HCT116 (cell line): ENCODE data around the gene PLXNB3. TPM values are rescaled to one million over a fixed set of nuclear protein-coding genes. Genes with fewer than 3 reads are reported as not detected.

Source experiments
- ATAC-seq: fragments of 200-7000 bp; cut with Tn5 transposase; 2 replicates; pipeline ENCODE4 v1.9.1; 2020; ENCODE audit warnings: mild to moderate bottlenecking, moderate library complexity
- BruUV-seq: library from RNA; stranded (reverse); fragments of 400-500 nt; replicated peaks from 2 replicates; lab custom pipeline; 2021; lab: Mats Ljungman, UMichigan
- CTCF ChIA-PET: fragments of 300-600 bp; sonication (Branson Sonifier 250); formaldehyde crosslinking; loops from one replicate; lab custom pipeline; 2021; ENCODE audit warnings: antibody characterized with exemption; lab: Charles Lee
- POLR2A ChIA-PET: fragments of 300-600, 350-600 bp; sonication (Branson Sonifier 250); formaldehyde crosslinking; loops from one replicate; lab custom pipeline; 2021; ENCODE audit warnings: antibody characterized with exemption; lab: Charles Lee
- RAD21 ChIA-PET, 2 experiments: fragments of 300-600 bp; sonication (Branson Sonifier 250); formaldehyde crosslinking; loops; one replicate each; lab custom pipeline; 2023; ENCODE audit warnings: low total read pairs in 2 of 2; ENCODE audit not compliant: uncharacterized antibody in 2 of 2, unreplicated experiment in 2 of 2, low non-redundant PET in 1 of 2; lab: Charles Lee
- DNase-seq: peaks from one replicate; pipeline ENCODE4 v3.0.0-alpha.2; 2010; ENCODE audit warnings: low read depth, low spot score
- H2AFZ ChIP-seq: fragments of 200-600 bp; shearing (Covaris generic), sonication (generic); 2 replicates; pipeline ENCODE4 v1.6.1; 2017; ENCODE audit warnings: low read depth, mixed run types, mixed read lengths, antibody characterized with exemption, low read length; ENCODE audit not compliant: poor library complexity, severe bottlenecking
- H3K27ac ChIP-seq: 2 replicates; pipeline ENCODE4 v1.5.1; 2012; ENCODE audit warnings: low read depth, low read length
- H3K27me3 ChIP-seq: fragments of 200-600 bp; sonication (generic); 2 replicates; pipeline ENCODE4 v1.6.1; 2016; ENCODE audit warnings: mixed run types, low read length, mixed read lengths; ENCODE audit not compliant: insufficient read depth
- H3K36me3 ChIP-seq, 2 experiments: fragments of 200-500 bp in 1 of 2; fragments of 200-600 bp in 1 of 2; sonication (Bioruptor generic) in 1 of 2; sonication (generic) in 1 of 2; 2 replicates each; pipeline versions ENCODE4 v1.5.1 to v1.6.1; 2014 to 2016; ENCODE audit warnings: low read length in 2 of 2, inconsistent platforms in 1 of 2, mixed read lengths in 1 of 2, mixed run types in 1 of 2; ENCODE audit not compliant: insufficient read depth in 2 of 2, control insufficient read depth in 1 of 2
- H3K4me1 ChIP-seq, 2 experiments: fragments of 200-600 bp in 1 of 2; sonication (generic) in 1 of 2; 2 replicates each; pipeline versions ENCODE4 v1.5.1 to v1.6.1; 2012 to 2017; ENCODE audit warnings: low read length in 2 of 2, inconsistent platforms in 1 of 2, mild to moderate bottlenecking in 1 of 2, mixed read lengths in 1 of 2, mixed run types in 1 of 2, moderate library complexity in 1 of 2; ENCODE audit not compliant: insufficient read depth in 2 of 2, control insufficient read depth in 1 of 2
- H3K4me2 ChIP-seq: fragments of 200-600 bp; sonication (generic); 2 replicates; pipeline ENCODE4 v1.6.1; 2017; ENCODE audit warnings: mixed run types, low read length, mixed read lengths
- H3K4me3 ChIP-seq, 2 experiments: fragments of 200-600 bp in 1 of 2; sonication (generic) in 1 of 2; replicated peaks in 1 of 2; 2 replicates each; pipeline ENCODE4 v1.5.1; 2011 to 2016; ENCODE audit warnings: low read length in 2 of 2, control low read depth in 1 of 2, low read depth in 1 of 2, mild to moderate bottlenecking in 1 of 2, mixed read lengths in 1 of 2, mixed run types in 1 of 2
- H3K79me2 ChIP-seq: fragments of 200-600 bp; sonication (generic); 2 replicates; pipeline ENCODE4 v1.6.1; 2017; ENCODE audit warnings: mild to moderate bottlenecking, mixed run types, low read length, moderate library complexity, mixed read lengths; ENCODE audit not compliant: insufficient read depth
- H3K9ac ChIP-seq: fragments of 200-600 bp; sonication (generic); 2 replicates; pipeline ENCODE4 v1.6.1; 2016; ENCODE audit warnings: low read length, mixed read lengths
- H3K9me2 ChIP-seq: fragments of 200-600 bp; sonication (generic), shearing (Covaris generic); 2 replicates; pipeline ENCODE4 v1.6.1; 2017; ENCODE audit warnings: mixed run types, mild to moderate bottlenecking, moderate library complexity; ENCODE audit not compliant: insufficient read depth
- H3K9me3 ChIP-seq, 2 experiments: fragments of 200-500 bp in 1 of 2; fragments of 200-600 bp in 1 of 2; sonication (Bioruptor generic) in 1 of 2; sonication (generic) in 1 of 2; 2 replicates each; pipeline ENCODE4 v1.6.1; 2014 to 2017; ENCODE audit warnings: low read length in 2 of 2, mixed read lengths in 2 of 2, inconsistent platforms in 1 of 2, low read depth in 1 of 2, mild to moderate bottlenecking in 1 of 2, mixed run types in 1 of 2, moderate library complexity in 1 of 2; ENCODE audit not compliant: control insufficient read depth in 1 of 2, insufficient read depth in 1 of 2
- H4K20me1 ChIP-seq: fragments of 200-600 bp; sonication (generic), shearing (Covaris generic); 2 replicates; pipeline ENCODE4 v1.6.1; 2017; ENCODE audit warnings: mixed run types, mild to moderate bottlenecking, moderate library complexity; ENCODE audit not compliant: insufficient read depth
- ATF3 ChIP-seq: IDR thresholded peaks from 2 replicates; pipeline ENCODE4 v1.6.1; 2012
- CBX3 ChIP-seq: IDR thresholded peaks from 2 replicates; pipeline ENCODE4 v1.6.1; 2012; ENCODE audit warnings: low read depth
- CEBPB ChIP-seq: IDR thresholded peaks from 2 replicates; pipeline ENCODE4 v1.6.1; 2012; ENCODE audit warnings: low read depth
- EGR1 ChIP-seq: IDR thresholded peaks from 2 replicates; pipeline ENCODE4 v1.6.1; 2012; ENCODE audit warnings: low read depth
- ELF1 ChIP-seq: IDR thresholded peaks from 2 replicates; pipeline ENCODE4 v1.6.1; 2012; ENCODE audit warnings: low read depth, borderline replicate concordance
- EZH2 ChIP-seq: fragments of 200-600 bp; sonication (generic); IDR thresholded peaks from 2 replicates; pipeline ENCODE4 v1.6.1; 2017; ENCODE audit warnings: antibody characterized with exemption, mixed run types
- EZH2phosphoT487 ChIP-seq: fragments of 200-600 bp; IDR thresholded peaks from 2 replicates; pipeline ENCODE4 v1.6.1; 2018; ENCODE audit warnings: antibody characterized with exemption, borderline replicate concordance
- JUND ChIP-seq: IDR thresholded peaks from 2 replicates; pipeline ENCODE4 v1.6.1; 2012
- POLR2A ChIP-seq: IDR thresholded peaks from 2 replicates; pipeline ENCODE4 v1.7.0; 2011; ENCODE audit warnings: borderline replicate concordance; ENCODE audit not compliant: insufficient read depth, insufficient read length; ENCODE audit errors: extremely low read depth
- POLR2AphosphoS5 ChIP-seq: IDR thresholded peaks from 2 replicates; pipeline ENCODE4 v1.6.1; 2011; ENCODE audit warnings: mild to moderate bottlenecking, low read depth, low read length, moderate library complexity
- RAD21 ChIP-seq: IDR thresholded peaks from 2 replicates; pipeline ENCODE4 v1.6.1; 2012; ENCODE audit warnings: low read depth, mild to moderate bottlenecking
- SIN3A ChIP-seq: IDR thresholded peaks from 2 replicates; pipeline ENCODE4 v1.6.1; 2012; ENCODE audit warnings: low read depth
- SP1 ChIP-seq: IDR thresholded peaks from 2 replicates; pipeline ENCODE4 v1.6.1; 2012; ENCODE audit warnings: low read depth
- SRF ChIP-seq: IDR thresholded peaks from 2 replicates; pipeline ENCODE4 v1.6.1; 2012; ENCODE audit warnings: low read depth
- TCF7L2 ChIP-seq: IDR thresholded peaks from 2 replicates; pipeline ENCODE4 v1.7.0; 2011; ENCODE audit warnings: borderline replicate concordance, inconsistent platforms; ENCODE audit not compliant: insufficient read depth, insufficient read length; ENCODE audit errors: extremely low read depth
- YY1 ChIP-seq: IDR thresholded peaks from 2 replicates; pipeline ENCODE4 v1.6.1; 2011; ENCODE audit warnings: low read length, low read depth, moderate library complexity, mild to moderate bottlenecking; ENCODE audit not compliant: insufficient replicate concordance; ENCODE audit errors: extremely low read depth
- ZBTB33 ChIP-seq: IDR thresholded peaks from 2 replicates; pipeline ENCODE4 v1.6.1; 2011; ENCODE audit warnings: mild to moderate bottlenecking, low read length, moderate library complexity; ENCODE audit not compliant: insufficient replicate concordance; ENCODE audit errors: extremely low read depth
- ZNF274 ChIP-seq: fragments of 200-500 bp; sonication (Bioruptor generic); IDR thresholded peaks from 2 replicates; pipeline ENCODE4 v1.6.1; 2014; ENCODE audit warnings: mild to moderate bottlenecking, low read depth, low read length, inconsistent platforms
- intact Hi-C: fragments of 100-400 bp; cut with micrococcal nuclease; formaldehyde crosslinking; loops from 2 replicates; pipeline ENCODE4 v1.10.0; 2022
- total RNA-seq: library from RNA; stranded (reverse); gene quantifications from one replicate; pipeline ENCODE4 v1.2.1, GENCODE V29; 2021; ENCODE audit not compliant: unreplicated experiment
- TF ChIP-seq, protein P1 (sequence below): IDR thresholded peaks from 2 replicates; pipeline ENCODE4 v1.6.1; 2012
- TF ChIP-seq, protein P2 (sequence below): IDR thresholded peaks from 2 replicates; pipeline ENCODE4 v1.6.1; 2012; ENCODE audit warnings: low read depth

The PLXNB3 gene
- total RNA-seq, 1 experiment from 2014 or later: 4.8 TPM

GRCh38 chrX:153783378-153784013 is 19.4 kb downstream of the PLXNB3 start (continued):
- no peak for TF ChIP-seq ZBTB33

GRCh38 chrX:153784325-153784967 is 20.4 kb downstream of the PLXNB3 start:
- Histone ChIP-seq H3K27ac (no peak overlapping the region), H3K36me3 (no peaks in the 10 kb centered on the region; a peak in 1 of 4 replicates), H3K4me1 (no peaks in the 10 kb centered on the region), H3K79me2 (no peaks in the 10 kb centered on the region), H4K20me1 (no peaks in the 10 kb centered on the region), H3K9ac (no peak overlapping the region), H3K9me3 (no peaks in the 10 kb centered on the region), H3K27me3 (no peaks in the 10 kb centered on the region), H2AFZ (no peak overlapping the region), H3K9me2 (no peaks in the 10 kb centered on the region), H3K4me3 (no peak overlapping the region), H3K4me2 (no peak overlapping the region)
- POLR2A ChIA-PET: no interaction called here
- TF ChIP-seq, protein P1, sequence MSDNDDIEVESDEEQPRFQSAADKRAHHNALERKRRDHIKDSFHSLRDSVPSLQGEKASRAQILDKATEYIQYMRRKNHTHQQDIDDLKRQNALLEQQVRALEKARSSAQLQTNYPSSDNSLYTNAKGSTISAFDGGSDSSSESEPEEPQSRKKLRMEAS: no peak
- TF ChIP-seq, protein P2, sequence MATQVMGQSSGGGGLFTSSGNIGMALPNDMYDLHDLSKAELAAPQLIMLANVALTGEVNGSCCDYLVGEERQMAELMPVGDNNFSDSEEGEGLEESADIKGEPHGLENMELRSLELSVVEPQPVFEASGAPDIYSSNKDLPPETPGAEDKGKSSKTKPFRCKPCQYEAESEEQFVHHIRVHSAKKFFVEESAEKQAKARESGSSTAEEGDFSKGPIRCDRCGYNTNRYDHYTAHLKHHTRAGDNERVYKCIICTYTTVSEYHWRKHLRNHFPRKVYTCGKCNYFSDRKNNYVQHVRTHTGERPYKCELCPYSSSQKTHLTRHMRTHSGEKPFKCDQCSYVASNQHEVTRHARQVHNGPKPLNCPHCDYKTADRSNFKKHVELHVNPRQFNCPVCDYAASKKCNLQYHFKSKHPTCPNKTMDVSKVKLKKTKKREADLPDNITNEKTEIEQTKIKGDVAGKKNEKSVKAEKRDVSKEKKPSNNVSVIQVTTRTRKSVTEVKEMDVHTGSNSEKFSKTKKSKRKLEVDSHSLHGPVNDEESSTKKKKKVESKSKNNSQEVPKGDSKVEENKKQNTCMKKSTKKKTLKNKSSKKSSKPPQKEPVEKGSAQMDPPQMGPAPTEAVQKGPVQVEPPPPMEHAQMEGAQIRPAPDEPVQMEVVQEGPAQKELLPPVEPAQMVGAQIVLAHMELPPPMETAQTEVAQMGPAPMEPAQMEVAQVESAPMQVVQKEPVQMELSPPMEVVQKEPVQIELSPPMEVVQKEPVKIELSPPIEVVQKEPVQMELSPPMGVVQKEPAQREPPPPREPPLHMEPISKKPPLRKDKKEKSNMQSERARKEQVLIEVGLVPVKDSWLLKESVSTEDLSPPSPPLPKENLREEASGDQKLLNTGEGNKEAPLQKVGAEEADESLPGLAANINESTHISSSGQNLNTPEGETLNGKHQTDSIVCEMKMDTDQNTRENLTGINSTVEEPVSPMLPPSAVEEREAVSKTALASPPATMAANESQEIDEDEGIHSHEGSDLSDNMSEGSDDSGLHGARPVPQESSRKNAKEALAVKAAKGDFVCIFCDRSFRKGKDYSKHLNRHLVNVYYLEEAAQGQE: no peak
- no peak for TF ChIP-seq POLR2AphosphoS5
- TF ChIP-seq SRF: no peak
- TF ChIP-seq EGR1: no peak
- TF ChIP-seq YY1: no peak
- no peak for TF ChIP-seq SP1
- no peak for TF ChIP-seq TCF7L2
- no peak for TF ChIP-seq JUND
- no peak for TF ChIP-seq EZH2
- no peak for TF ChIP-seq ATF3
- no peak for TF ChIP-seq POLR2A
- TF ChIP-seq CEBPB: no peak
- TF ChIP-seq ELF1: no peak
- TF ChIP-seq CBX3: no peak
- no peak for TF ChIP-seq EZH2phosphoT487
- no peak for TF ChIP-seq RAD21
- no peak for TF ChIP-seq ZNF274
- TF ChIP-seq SIN3A: no peak
- no TSS peak for BruUV-seq
- CTCF ChIA-PET: no interaction called here
- RAD21 ChIA-PET: no interaction called here
- no peak for DNase-seq
- intact Hi-C loops: no loop called here
- ATAC-seq: no peak
